HT-29 (cell line): Measurements from ENCODE around the gene CATSPERE. TPM values are rescaled to one million over a fixed set of nuclear protein-coding genes. Genes with fewer than 3 reads are reported as not detected.
"Not testable (repeated sequence)": the region's sequence is repeated elsewhere in the genome, so short reads cannot be mapped to it uniquely, and the experiment has no call there.

ENCODE experiments used
- DNase-seq: peaks from one replicate; pipeline ENCODE4 v3.0.0-alpha.2; 2015; ENCODE audit warnings: low spot score
- small RNA-seq: library from RNA; depleted of rRNA; stranded (forward); fragments of <200 nt; gene quantifications from one replicate; pipeline ENCODE3, GENCODE V24; 2014
- total RNA-seq: library from RNA; depleted of rRNA; stranded (reverse); fragments of >200 nt; shearing (Covaris generic); gene quantifications from 2 replicates; pipeline ENCODE4 v1.2.3, GENCODE V29; 2014; rRNA removed

CATSPERE gene
- total RNA-seq, 1 experiment from 2014 or later: not detected

DNA sequence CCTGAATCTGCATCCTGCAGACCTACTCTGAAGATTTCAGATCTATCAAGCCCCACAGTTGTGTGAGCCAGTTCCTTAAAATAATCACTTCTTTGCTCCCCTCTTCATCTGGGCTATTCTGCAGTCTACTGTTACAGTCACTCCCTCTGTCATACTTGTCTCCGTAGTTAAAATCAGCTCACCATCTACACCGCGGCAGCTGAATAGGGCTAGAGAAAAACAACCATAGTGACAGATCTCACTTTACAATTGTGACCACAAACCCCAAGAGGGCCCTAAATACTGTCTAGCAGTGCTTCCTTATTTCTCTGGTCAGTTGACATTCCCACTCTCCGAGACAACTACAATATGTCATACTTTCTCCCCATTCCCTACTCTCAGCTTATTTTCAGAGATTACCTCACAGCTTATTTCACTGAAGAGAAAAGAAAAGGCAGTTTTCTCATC is 204.7 kb downstream of the CATSPERE start:
- no peak for DNase-seq

DNA sequence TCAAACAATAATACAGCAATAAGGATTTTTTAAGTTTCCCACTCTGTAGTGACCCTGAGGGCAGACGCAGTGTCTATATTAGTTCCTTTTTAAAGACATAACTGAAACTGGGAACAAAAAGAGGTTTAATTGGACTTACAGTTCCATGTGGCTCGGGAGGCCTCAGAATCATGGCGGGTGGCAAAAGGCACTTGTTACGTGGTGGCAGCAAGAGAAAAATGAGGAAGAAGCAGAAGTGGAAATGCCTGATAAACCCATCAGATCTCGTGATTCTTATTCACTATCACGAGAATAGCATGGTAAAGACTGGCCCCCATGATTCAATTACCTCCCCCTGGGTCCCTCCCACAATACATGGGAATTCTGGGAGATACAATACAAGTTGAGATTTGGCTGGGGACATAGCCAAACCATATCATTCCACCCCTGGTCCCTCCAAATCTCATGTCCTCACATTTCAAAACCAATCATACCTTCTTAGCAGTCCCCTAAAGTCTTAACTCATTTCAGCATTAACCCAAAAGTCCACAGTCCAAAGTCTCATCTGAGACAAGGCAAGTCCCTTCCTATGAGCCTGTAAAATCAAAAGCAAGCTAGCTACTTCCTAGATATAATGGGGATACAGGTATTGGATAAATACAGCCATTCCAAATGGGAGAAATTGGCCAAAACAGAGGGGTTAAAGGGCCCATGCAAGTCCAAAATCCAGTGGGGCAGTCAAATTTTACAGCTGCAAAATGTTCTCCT is 205.8 kb downstream of the CATSPERE start:
- not testable (repeated sequence) for DNase-seq

DNA sequence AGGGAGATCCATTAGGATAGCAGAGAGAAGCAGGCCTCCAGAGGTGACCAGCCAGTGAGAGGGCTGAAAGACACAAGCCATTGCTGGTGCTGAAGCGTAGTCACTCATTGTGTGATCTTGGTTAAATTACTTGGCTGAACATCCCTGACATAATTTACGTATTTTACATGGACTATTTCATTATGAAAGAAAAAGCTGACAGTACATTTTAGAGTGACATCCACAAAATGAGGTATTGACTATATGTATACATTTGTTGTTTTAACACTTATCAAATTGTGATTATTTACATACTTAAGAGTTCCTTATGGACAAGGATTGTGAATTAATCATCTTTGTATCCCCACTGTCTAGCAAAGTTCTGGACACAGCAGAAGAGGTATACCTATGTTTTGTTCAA is 206.7 kb downstream of the CATSPERE start:
- no peak for DNase-seq

DNA sequence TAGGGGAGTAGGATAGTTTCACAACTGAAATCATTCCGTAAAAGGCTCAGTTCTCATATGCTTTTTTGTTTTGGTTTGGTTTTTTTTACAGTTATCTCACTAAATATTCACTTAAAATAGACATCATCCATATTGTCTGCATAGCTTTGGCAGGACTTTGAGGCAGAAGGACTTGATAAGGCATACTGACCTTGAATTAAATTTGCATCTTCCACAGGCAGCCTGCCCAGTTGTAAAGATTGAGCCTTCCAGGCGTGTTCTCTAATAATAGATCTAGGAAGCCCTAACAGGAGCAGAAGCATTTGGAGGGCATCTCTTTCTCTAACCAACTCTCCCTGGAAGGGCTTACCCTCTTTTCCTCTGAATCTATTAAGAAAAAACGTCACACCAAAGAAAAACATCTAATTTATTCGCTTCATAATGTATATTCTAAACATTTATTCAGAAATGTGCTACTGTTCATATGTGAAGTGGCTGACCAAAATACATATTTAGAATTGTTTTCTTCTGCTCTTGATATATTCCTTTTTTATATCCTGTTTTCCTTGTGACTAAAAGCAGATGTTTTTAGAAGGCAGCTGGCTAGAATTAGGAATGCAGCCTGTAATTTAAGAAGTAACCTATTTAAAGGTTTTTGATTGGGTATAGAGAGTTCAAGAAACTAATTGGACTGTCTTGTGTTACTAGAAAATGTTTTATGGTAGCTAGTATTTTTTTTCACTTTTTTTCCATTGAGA is 212.0 kb downstream of the CATSPERE start:
- DNase-seq: no peak

DNA sequence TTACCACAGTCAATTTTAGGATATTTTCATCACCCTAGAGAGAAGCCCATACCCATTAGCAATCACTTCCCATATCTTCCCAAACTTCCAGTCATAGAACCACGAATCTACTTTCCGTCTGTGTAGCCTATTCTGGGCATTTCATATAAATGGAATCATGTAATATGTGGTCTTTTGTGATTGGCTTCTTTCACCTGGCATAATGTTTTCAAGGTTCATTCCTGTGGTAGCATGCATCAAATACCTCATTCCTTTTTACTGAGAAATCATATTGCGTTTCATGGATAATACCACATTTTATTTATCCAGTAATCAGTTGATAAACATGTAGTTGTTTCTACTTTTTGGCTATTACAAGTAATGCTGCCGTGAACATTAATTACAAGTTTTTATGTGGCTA is 213.4 kb downstream of the CATSPERE start:
- DNase-seq: no peak

DNA sequence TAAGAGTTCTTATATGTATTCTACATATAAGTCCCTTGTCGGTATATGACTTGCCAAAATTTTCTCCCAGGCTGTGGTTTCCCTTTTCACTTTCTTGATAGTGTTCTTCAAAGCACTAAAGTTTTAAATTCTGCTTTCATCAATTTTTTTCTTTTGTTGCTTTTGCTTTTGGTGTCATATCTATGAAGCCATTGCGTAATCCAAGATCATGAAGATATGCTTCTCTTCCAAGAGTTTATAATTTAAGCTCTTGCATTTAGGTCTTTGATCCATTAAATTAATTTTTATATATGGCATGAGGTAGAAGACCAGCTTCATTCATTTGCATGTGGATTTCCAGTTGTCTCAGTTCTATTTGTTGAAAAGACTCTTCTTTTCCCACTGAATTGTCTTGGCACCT is 214.1 kb downstream of the CATSPERE start:
- DNase-seq: no peak

DNA sequence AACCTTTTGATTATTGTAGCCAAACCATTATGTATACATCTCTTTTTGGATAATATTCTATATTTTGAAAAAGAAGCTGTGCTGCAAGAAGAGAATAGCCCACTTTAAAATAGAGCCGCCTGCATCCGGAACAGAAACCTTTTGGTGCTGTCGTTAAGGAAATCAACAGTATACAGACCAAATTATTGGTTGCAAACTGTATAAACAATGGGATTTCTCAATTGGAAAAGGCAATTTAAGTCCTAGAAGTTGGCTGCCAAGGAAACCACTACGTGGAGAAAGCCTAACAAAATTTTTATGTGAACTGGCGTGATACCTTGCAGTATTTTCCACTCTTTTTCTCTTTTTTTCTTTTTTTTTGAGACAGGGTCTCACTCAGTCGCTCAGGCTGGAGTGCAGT is 217.6 kb downstream of the CATSPERE start:
- DNase-seq: no peak

DNA sequence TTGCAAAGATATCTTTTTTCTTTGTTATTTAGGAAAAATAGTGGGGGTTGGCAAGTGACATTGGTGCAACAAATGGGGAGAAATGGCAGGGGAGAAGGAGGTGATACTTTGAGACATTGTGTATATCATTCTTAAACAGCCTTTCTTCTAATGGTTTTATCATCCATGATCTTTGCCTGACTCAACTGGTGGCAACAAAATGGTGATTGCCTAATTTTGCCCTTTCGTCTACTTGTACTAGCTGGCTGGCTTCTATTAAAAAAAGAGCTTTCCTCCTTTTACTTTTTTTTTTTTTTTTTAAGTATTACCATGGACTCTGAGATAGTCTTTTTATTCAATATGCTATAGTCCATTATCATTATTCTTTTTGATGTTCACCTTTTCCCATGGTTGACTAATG is 219.6 kb downstream of the CATSPERE start:
- no peak for DNase-seq

DNA sequence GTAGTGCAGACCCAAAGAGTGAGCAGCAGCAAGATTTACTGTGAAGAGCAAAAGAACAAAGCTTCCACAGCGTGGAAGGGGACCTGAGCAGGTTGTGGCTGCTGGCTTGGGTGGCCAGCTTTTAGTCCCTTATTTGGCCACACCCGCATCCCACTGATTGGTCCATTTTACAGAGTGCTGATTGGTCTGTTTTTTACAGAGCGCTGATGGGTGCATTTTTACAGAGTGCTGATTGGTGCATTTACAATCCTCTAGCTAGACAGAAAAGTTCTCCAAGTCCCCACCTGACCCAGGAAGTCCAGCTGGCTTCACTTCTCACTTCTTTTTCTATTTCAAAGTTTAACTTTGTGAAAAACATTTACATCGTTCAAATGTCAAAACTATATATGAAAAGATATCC is 221.0 kb downstream of the CATSPERE start:
- not testable (repeated sequence) for DNase-seq

Small RNA genes within 50 kb of the gene (small RNA-seq; reads per million reads assigned to genes)
- not detected for gene CYCSP5

Other genes starting within 250 kb of the CATSPERE start
- gene ADSS2, start 9.4 kb upstream of the CATSPERE start, total RNA-seq: 38.5 and 41.3 TPM in 2 replicates
- gene DESI2, start 191.9 kb downstream of the CATSPERE start, total RNA-seq: 23.9 and 25.0 TPM in 2 replicates